ENCODE measurements around the gene AGAP3. TPM values are rescaled to one million over a fixed set of nuclear protein-coding genes. Genes with fewer than 3 reads are reported as not detected.

AGAP3 gene
- total RNA-seq, 2 donors from 2014 or later = 50.8 to 79.2 TPM

GRCh38 chr7:151175793-151176311, 89.6 kb downstream of the AGAP3 start:
- intact Hi-C loops (cut with DNase I) = no loop called here
- Histone ChIP-seq H3K9ac (ENCODE audit: low read depth in 2 of 2, low read length in 2 of 2) (no peak overlapping the region), H3K9me3 (no peaks in the 10 kb centered on the region), H3K4me3 (no peak overlapping the region), H3K27ac (no peak overlapping the region), H3K4me1 (no peaks in the 10 kb centered on the region), H3K27me3 (no peaks in the 10 kb centered on the region), H3K36me3 (no peaks in the 10 kb centered on the region)
- TF ChIP-seq, protein P1, sequence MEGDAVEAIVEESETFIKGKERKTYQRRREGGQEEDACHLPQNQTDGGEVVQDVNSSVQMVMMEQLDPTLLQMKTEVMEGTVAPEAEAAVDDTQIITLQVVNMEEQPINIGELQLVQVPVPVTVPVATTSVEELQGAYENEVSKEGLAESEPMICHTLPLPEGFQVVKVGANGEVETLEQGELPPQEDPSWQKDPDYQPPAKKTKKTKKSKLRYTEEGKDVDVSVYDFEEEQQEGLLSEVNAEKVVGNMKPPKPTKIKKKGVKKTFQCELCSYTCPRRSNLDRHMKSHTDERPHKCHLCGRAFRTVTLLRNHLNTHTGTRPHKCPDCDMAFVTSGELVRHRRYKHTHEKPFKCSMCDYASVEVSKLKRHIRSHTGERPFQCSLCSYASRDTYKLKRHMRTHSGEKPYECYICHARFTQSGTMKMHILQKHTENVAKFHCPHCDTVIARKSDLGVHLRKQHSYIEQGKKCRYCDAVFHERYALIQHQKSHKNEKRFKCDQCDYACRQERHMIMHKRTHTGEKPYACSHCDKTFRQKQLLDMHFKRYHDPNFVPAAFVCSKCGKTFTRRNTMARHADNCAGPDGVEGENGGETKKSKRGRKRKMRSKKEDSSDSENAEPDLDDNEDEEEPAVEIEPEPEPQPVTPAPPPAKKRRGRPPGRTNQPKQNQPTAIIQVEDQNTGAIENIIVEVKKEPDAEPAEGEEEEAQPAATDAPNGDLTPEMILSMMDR (IDR thresholded peaks at IDR 0.05) = no peak
- no peak for DNase-seq

GRCh38 chr7:151176401-151176800, 90.1 kb downstream of the AGAP3 start:
- H3K4me3 ChIP-seq = no peak overlapping the region
- no peaks in the 10 kb centered on the region for H3K27me3 ChIP-seq
- no peak overlapping the region for H3K27ac ChIP-seq
- H3K4me1 ChIP-seq = no peaks in the 10 kb centered on the region
- H3K9ac ChIP-seq (ENCODE audit: low read depth in 2 of 2, low read length in 2 of 2) = no peak overlapping the region
- TF ChIP-seq, protein P1 (IDR thresholded peaks at IDR 0.05) = no peak
- no peaks in the 10 kb centered on the region for H3K36me3 ChIP-seq
- no peaks in the 10 kb centered on the region for H3K9me3 ChIP-seq
- no peak for DNase-seq
- intact Hi-C loops (cut with DNase I) = no loop called here

- Histone ChIP-seq H3K9ac (ENCODE audit: low read depth in 2 of 2, low read length in 2 of 2) (no peak overlapping the region), H3K36me3 (no peaks in the 10 kb centered on the region), H3K27me3 (no peaks in the 10 kb centered on the region), H3K9me3 (no peaks in the 10 kb centered on the region), H3K4me3 (no peak overlapping the region), H3K27ac (no peak overlapping the region), H3K4me1 (no peaks in the 10 kb centered on the region)
- intact Hi-C loops (cut with DNase I) = no loop called here
- no peak for DNase-seq
- TF ChIP-seq, protein P1 (IDR thresholded peaks at IDR 0.05) = no peak
These were observed 91.0 kb downstream of the AGAP3 start for GRCh38 chr7:151177310-151177709.

DNA sequence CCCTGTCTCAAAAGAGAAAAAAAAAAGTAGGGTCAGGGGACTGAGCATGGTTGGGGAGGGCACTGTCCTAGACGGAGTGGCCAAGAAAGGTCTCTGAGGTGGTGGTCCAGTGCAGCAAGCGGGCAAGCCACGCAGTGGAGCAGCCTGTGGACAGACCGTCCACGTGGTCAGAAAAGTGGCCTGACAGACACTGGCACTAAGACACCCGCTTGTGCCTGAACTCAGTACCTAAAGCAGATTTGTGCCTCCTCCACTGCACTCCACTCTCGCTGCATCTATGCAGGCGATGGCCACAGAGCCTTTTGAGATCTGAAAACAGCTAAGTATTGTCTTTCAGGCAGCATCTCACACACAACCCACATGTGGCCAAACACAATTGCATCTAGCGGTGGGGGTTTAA, 92.0 kb downstream of the AGAP3 start:
- H3K4me1 ChIP-seq = no peaks in the 10 kb centered on the region
- H3K9me3 ChIP-seq = no peaks in the 10 kb centered on the region
- no peaks in the 10 kb centered on the region for H3K36me3 ChIP-seq
- intact Hi-C loops (cut with DNase I) = no loop called here
- H3K9ac ChIP-seq (ENCODE audit: low read depth in 2 of 2, low read length in 2 of 2) = no peak overlapping the region
- H3K4me3 ChIP-seq = no peak overlapping the region
- no peaks in the 10 kb centered on the region for H3K27me3 ChIP-seq
- DNase-seq = no peak
- TF ChIP-seq, protein P1 (IDR thresholded peaks at IDR 0.05) = no peak
- H3K27ac ChIP-seq = no peak overlapping the region

GRCh38 chr7:151178831-151179230, 92.6 kb downstream of the AGAP3 start:
- Histone ChIP-seq H3K4me1 (no peaks in the 10 kb centered on the region), H3K27me3 (no peaks in the 10 kb centered on the region), H3K4me3 (no peak overlapping the region), H3K27ac (no peak overlapping the region), H3K9ac (ENCODE audit: low read depth in 2 of 2, low read length in 2 of 2) (no peak overlapping the region), H3K36me3 (no peaks in the 10 kb centered on the region), H3K9me3 (no peaks in the 10 kb centered on the region)
- intact Hi-C loops (cut with DNase I) = no loop called here
- no peak for DNase-seq
- TF ChIP-seq, protein P1 (IDR thresholded peaks at IDR 0.05) = no peak

All from colonic mucosa (tissue), 4 donors.